Adrenal gland (tissue), 12 donors: ENCODE measurements around the gene DOP1A. TPM values are rescaled to one million over a fixed set of nuclear protein-coding genes. Genes with fewer than 3 reads are reported as not detected.
"Not testable (repeated sequence)": the region's sequence is repeated elsewhere in the genome, so short reads cannot be mapped to it uniquely, and the experiment has no call there.

Source experiments
- DNase-seq, 7 donors: peaks; one replicate each; pipeline ENCODE4 v3.0.0-alpha.2; 2019 to 2020
- H3K27ac ChIP-seq, 5 donors: fragments of 200-600 bp; sonication (generic) in 4 of 5; 1 replicate in 3 of 5; 2 replicates in 2 of 5; pipeline versions ENCODE4 v1.5.1 to v1.8.0; 2016 to 2020; ENCODE audit warnings: mild to moderate bottlenecking in 1 of 5
- H3K27me3 ChIP-seq: fragments of 200-600 bp; 2 replicates; pipeline ENCODE4 v1.8.0; 2021
- H3K36me3 ChIP-seq, 2 donors: fragments of 200-600 bp; replicated peaks in 1 of 2; 1 replicate in 1 of 2; 2 replicates in 1 of 2; pipeline versions ENCODE4 v1.5.1 to v1.8.0; 2018 to 2022
- H3K4me1 ChIP-seq, 2 donors: fragments of 200-600 bp; replicated peaks in 1 of 2; 1 replicate in 1 of 2; 2 replicates in 1 of 2; pipeline versions ENCODE4 v1.5.1 to v1.8.0; 2018 to 2021
- H3K4me3 ChIP-seq, 4 donors: fragments of 200-600 bp; sonication (generic) in 3 of 4; one replicate each; pipeline ENCODE4 v1.5.1; 2016 to 2018
- H3K9me3 ChIP-seq, 3 donors: fragments of 200-600 bp; sonication (generic) in 1 of 3; replicated peaks in 1 of 3; 1 replicate in 2 of 3; 2 replicates in 1 of 3; pipeline versions ENCODE4 v1.5.1 to v1.8.0; 2016 to 2021
- CTCF ChIP-seq, 6 experiments: fragments of 450-650 bp in 4 of 6; fragments of 200-600 bp in 2 of 6; sonication (generic) in 1 of 6; IDR thresholded peaks; 1 replicate in 5 of 6; 2 replicates in 1 of 6; pipeline versions ENCODE4 v1.5.1 to v1.8.0; 2016 to 2021; ENCODE audit warnings: antibody characterized with exemption in 6 of 6, mild to moderate bottlenecking in 2 of 6, moderate library complexity in 1 of 6
- POLR2A ChIP-seq, 2 donors: fragments of 450-650 bp; IDR thresholded peaks; one replicate each; pipeline ENCODE4 v1.6.1; 2017; ENCODE audit warnings: antibody characterized with exemption in 2 of 2, mild to moderate bottlenecking in 2 of 2, moderate library complexity in 1 of 2
- WGBS, 4 donors: extraction: QIAGEN DNeasy Blood & Tissue Kit in 2 of 4; methylation state at CpG; one replicate each; pipeline versions ENCODE4 v1.1.5 to v1.1.7; 2013 to 2017; 5-methylcytosine and 5-hydroxymethylcytosine counted together
- intact Hi-C, 2 donors: fragments of 100-400 bp; cut with DNase I; formaldehyde crosslinking; loops; one replicate each; pipeline versions ENCODE4 v1.14.1 to v1.15.0; 2022 to 2023
- polyA plus RNA-seq, 3 donors: library from polyadenylated mRNA; stranded (reverse); fragments of 200-250 nt in 2 of 3; fragments of 350-450 nt in 1 of 3; fragmentation: Illumina TruSeq in 1 of 3; extraction: RNeasy Lipid Tissue Mini Kit (QIAGEN cat#74804) in 1 of 3; gene quantifications; one replicate each; pipeline ENCODE4 v1.2.3, GENCODE V29; 2013 to 2014
- total RNA-seq, 9 donors: library from RNA; depleted of rRNA in 4 of 9; stranded (reverse); fragments of >200 nt in 4 of 9; fragments of 120-200 nt in 1 of 9; fragmentation: NEBNext Ultra II Directional in 1 of 9; extraction: Animal tissue kit (Norgen Biotek cat#: 25700) in 1 of 9; gene quantifications; one replicate each; pipeline versions ENCODE4 v1.1.0 to v1.2.4, GENCODE V29; 2013 to 2023
- donor health status: healthy with polysubstance abuse.
- donor health status: Bipolar disorder and iron deficiency.
- donor health status: DM: yes; HTN: yes; CAD: no.
- donor health status: DM: no; HTN: no; CAD: no.
- donor health status: DM: no; HTN: no; CAD: no.
- donor health status: DM: yes; HTN: yes; CAD: no.

The DOP1A gene
- total and polyA plus RNA-seq, 12 donors = 11.3 to 33.6 (median 17.8) TPM

GRCh38 chr6:83183082-83183828 is 115.8 kb downstream of the DOP1A start:
- TF ChIP-seq CTCF (IDR thresholded peaks at IDR 0.05) = no peak
- TF ChIP-seq POLR2A (IDR thresholded peaks at IDR 0.05) = no peak
- 46 to 65% (median 53%) methylated on average over 9 of the region's 9 CpGs for whole genome bisulfite sequencing, 4 donors
- intact Hi-C loops = no loop called here
- Histone ChIP-seq H3K4me1 (peaks cover 0 to 23% of the 10 kb centered on the region in 2 donors), H3K27me3 (no peaks in the 10 kb centered on the region), H3K4me3 (no peak overlapping the region), H3K36me3 (peaks cover 0 to 60% of the 10 kb centered on the region in 2 donors), H3K27ac (peak overlapping the region in 4 of 5 donors; percentile 42 to 71 (median 63)), H3K9me3 (no peaks in the 10 kb centered on the region)
- peak in 5 of 7 donors; percentile 29 to 49 (median 39) for DNase-seq

DNA sequence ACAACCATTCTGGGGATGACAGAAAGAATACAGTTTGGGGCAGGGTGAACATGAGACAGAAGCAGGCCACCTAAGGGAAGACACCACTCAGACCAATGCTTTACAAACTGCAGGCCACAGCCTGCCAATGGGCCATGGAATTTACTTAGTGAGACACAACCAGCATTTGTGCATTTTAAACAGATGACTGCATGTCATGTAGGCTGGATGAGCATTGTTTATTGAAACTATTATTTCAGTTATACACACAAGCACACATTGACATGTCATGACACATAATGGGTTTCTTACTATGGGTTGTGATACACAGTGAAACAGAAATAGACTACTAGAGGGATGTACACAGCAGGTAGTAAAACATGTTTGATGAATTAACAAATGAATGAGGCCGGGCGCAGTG is 117.6 kb downstream of the DOP1A start:
- Histone ChIP-seq H3K9me3 (no peaks in the 10 kb centered on the region), H3K27me3 (no peaks in the 10 kb centered on the region), H3K36me3 (peaks cover 0 to 56% of the 10 kb centered on the region in 2 donors), H3K4me1 (peaks cover 0 to 27% of the 10 kb centered on the region in 2 donors), H3K27ac (no peak overlapping the region), H3K4me3 (no peak overlapping the region)
- DNase-seq = no peak
- intact Hi-C loops = no loop called here
- 88 to 100% (median 98%) methylated on average over 2 of the region's 2 CpGs for WGBS, 4 donors
- TF ChIP-seq CTCF (IDR thresholded peaks at IDR 0.05) (no peak), POLR2A (IDR thresholded peaks at IDR 0.05) (no peak)

GRCh38 chr6:83188501-83188900 is 121.0 kb downstream of the DOP1A start:
- no peak for DNase-seq
- H3K4me1 ChIP-seq = peaks cover 0 to 37% of the 10 kb centered on the region in 2 donors
- H3K27ac ChIP-seq = no peak overlapping the region
- H3K9me3 ChIP-seq = no peaks in the 10 kb centered on the region
- intact Hi-C loops = no loop called here
- TF ChIP-seq POLR2A (IDR thresholded peaks at IDR 0.05) (no peak), CTCF (IDR thresholded peaks at IDR 0.05) (no peak)
- whole genome bisulfite sequencing, 4 donors = 79 to 90% (median 83%) methylated on average over 3 of the region's 3 CpGs
- no peak overlapping the region for H3K4me3 ChIP-seq
- H3K27me3 ChIP-seq = no peaks in the 10 kb centered on the region
- H3K36me3 ChIP-seq = peaks cover 0 to 30% of the 10 kb centered on the region in 2 donors

- 88 to 98% (median 91%) methylated on average over 6 of the region's 6 CpGs for WGBS, 4 donors
- no peaks in the 10 kb centered on the region for H3K9me3 ChIP-seq
- no peak for TF ChIP-seq CTCF (IDR thresholded peaks at IDR 0.05)
- no peak for TF ChIP-seq POLR2A (IDR thresholded peaks at IDR 0.05)
- no peaks in the 10 kb centered on the region for H3K27me3 ChIP-seq
- peaks cover 0 to 19% of the 10 kb centered on the region in 2 donors for H3K36me3 ChIP-seq
- peaks cover 0 to 46% of the 10 kb centered on the region in 2 donors for H3K4me1 ChIP-seq
- no peak for DNase-seq
- intact Hi-C loops = no loop called here
- H3K4me3 ChIP-seq = no peak overlapping the region
- no peak overlapping the region for H3K27ac ChIP-seq
Measured at GRCh38 chr6:83190626-83191025, 123.2 kb downstream of the DOP1A start.

- H3K27ac ChIP-seq, DNase-seq, intact Hi-C loops, H3K9me3 ChIP-seq, H3K27me3 ChIP-seq: not testable (repeated sequence)
- Histone ChIP-seq H3K4me1 (peaks cover 0 to 46% of the 10 kb centered on the region in 2 donors), H3K4me3 (peak overlapping the region in 1 of 4 donors; percentile 84), H3K36me3 (peaks cover 0 to 12% of the 10 kb centered on the region in 2 donors)
- 83 to 93% (median 90%) methylated on average over 17 to 18 of the region's 18 CpGs for WGBS, 4 donors
Measured at GRCh38 chr6:83191974-83192373, 124.5 kb downstream of the DOP1A start.
